H1 (cell line): ENCODE results near the gene OR1K1. TPM values are rescaled to one million over a fixed set of nuclear protein-coding genes. Genes with fewer than 3 reads are reported as not detected.

Experiments used
- CTCF ChIA-PET: fragments of 300-600 bp; sonication (Branson Sonifier 250); formaldehyde crosslinking; loops from one replicate; lab custom pipeline; 2021; ENCODE audit not compliant: partially characterized antibody; lab: Charles Lee
- POLR2A ChIA-PET: fragments of 300-600 bp; sonication (Branson Sonifier 250); formaldehyde crosslinking; loops from one replicate; lab custom pipeline; 2021; ENCODE audit warnings: inconsistent platforms; ENCODE audit not compliant: partially characterized antibody; lab: Charles Lee
- DNase-seq, 2 experiments: peaks; one replicate each; pipeline versions ENCODE4 v3.0.0 to v3.0.0-alpha.2; 2010 to 2022; ENCODE audit warnings: low spot score in 2 of 2, low read depth in 1 of 2, mixed read lengths in 1 of 2
- FAIRE-seq: peaks from 2 replicates; lab custom pipeline; 2011; peaks lifted over from hg19 to GRCh38; lab: Jason Lieb, UNC
- H2AFZ ChIP-seq: 2 replicates; pipeline ENCODE4 v1.8.1; 2012; ENCODE audit warnings: low read length, inconsistent platforms
- H2AK5ac ChIP-seq: 2 replicates; pipeline ENCODE4 v1.6.1; 2013; ENCODE audit warnings: low read depth, low read length
- H2BK120ac ChIP-seq: replicated peaks from 2 replicates; pipeline ENCODE3; 2013; ENCODE audit warnings: low read depth, low read length, inconsistent platforms
- H2BK12ac ChIP-seq: 2 replicates; pipeline ENCODE4 v1.6.1; 2013; ENCODE audit warnings: low read depth, low read length
- H2BK15ac ChIP-seq: 2 replicates; pipeline ENCODE4 v1.6.1; 2013; ENCODE audit warnings: low read length
- H2BK20ac ChIP-seq: 2 replicates; pipeline ENCODE4 v1.6.1; 2013; ENCODE audit warnings: low read length
- H2BK5ac ChIP-seq: 2 replicates; pipeline ENCODE4 v1.6.1; 2013; ENCODE audit warnings: low read depth, low read length
- H3K14ac ChIP-seq: 2 replicates; pipeline ENCODE4 v1.6.1; 2013; ENCODE audit warnings: inconsistent platforms; ENCODE audit not compliant: insufficient read length
- H3K18ac ChIP-seq: 2 replicates; pipeline ENCODE4 v1.6.1; 2013; ENCODE audit warnings: low read length; ENCODE audit errors: extremely low read depth
- H3K23ac ChIP-seq: 2 replicates; pipeline ENCODE4 v1.6.1; 2013; ENCODE audit warnings: inconsistent platforms; ENCODE audit not compliant: insufficient read length
- H3K23me2 ChIP-seq: 2 replicates; pipeline ENCODE4 v1.6.1; 2013; ENCODE audit warnings: low read depth, low read length
- H3K27ac ChIP-seq: 2 replicates; pipeline ENCODE4 v1.6.1; 2011; ENCODE audit warnings: low read depth, low read length, inconsistent platforms
- H3K27me3 ChIP-seq, 4 experiments: replicated peaks in 1 of 4; 1 replicate in 1 of 4; 2 replicates in 3 of 4; pipeline versions ENCODE4 v1.6.1 to v1.8.1; 2011 to 2013; ENCODE audit warnings: low read length in 3 of 4, mild to moderate bottlenecking in 3 of 4, inconsistent platforms in 2 of 4, mixed read lengths in 2 of 4, moderate library complexity in 1 of 4; ENCODE audit not compliant: control insufficient read depth in 3 of 4, insufficient read depth in 3 of 4; ENCODE audit errors: extremely low read depth in 1 of 4
- H3K36me3 ChIP-seq, 4 experiments: 2 replicates each; pipeline versions ENCODE4 v1.6.1 to v1.8.1; 2011 to 2013; ENCODE audit warnings: mild to moderate bottlenecking in 4 of 4, low read length in 3 of 4, moderate library complexity in 2 of 4, control low read depth in 1 of 4, inconsistent platforms in 1 of 4; ENCODE audit not compliant: insufficient read depth in 4 of 4, control insufficient read depth in 2 of 4
- H3K4ac ChIP-seq: replicated peaks from 2 replicates; pipeline ENCODE3; 2013; ENCODE audit warnings: low read length, low read depth, mixed read lengths, inconsistent platforms; ENCODE audit not compliant: insufficient read length
- H3K4me1 ChIP-seq, 4 experiments: replicated peaks in 1 of 4; 1 replicate in 1 of 4; 2 replicates in 3 of 4; pipeline versions ENCODE4 v1.6.1 to v1.8.1; 2011 to 2013; ENCODE audit warnings: low read length in 3 of 4, inconsistent platforms in 2 of 4, mixed read lengths in 1 of 4; ENCODE audit not compliant: insufficient read depth in 4 of 4, control insufficient read depth in 3 of 4
- H3K4me2 ChIP-seq, 2 experiments: 2 replicates each; pipeline versions ENCODE4 v1.6.1 to v1.8.1; 2011 to 2013; ENCODE audit warnings: low read depth in 2 of 2, low read length in 2 of 2, control low read depth in 1 of 2, inconsistent platforms in 1 of 2, mild to moderate bottlenecking in 1 of 2; ENCODE audit not compliant: insufficient read depth in 1 of 2
- H3K4me3 ChIP-seq, 4 experiments: fragments of 200-600, 300-600 bp in 1 of 4; sonication (generic), shearing (Covaris generic), sonication (Bioruptor Twin) in 1 of 4; 2 replicates each; pipeline versions ENCODE4 v1.5.1 to v1.8.1; 2011 to 2016; ENCODE audit warnings: low read length in 4 of 4, low read depth in 3 of 4, control low read depth in 2 of 4, inconsistent platforms in 2 of 4, mild to moderate bottlenecking in 2 of 4, mixed read lengths in 1 of 4, moderate library complexity in 1 of 4; ENCODE audit not compliant: insufficient read depth in 2 of 4; ENCODE audit errors: extremely low read depth in 1 of 4
- H3K56ac ChIP-seq: replicated peaks from 2 replicates; pipeline ENCODE3; 2013; ENCODE audit warnings: low read depth, mild to moderate bottlenecking, mixed read lengths, low read length, inconsistent platforms; ENCODE audit not compliant: insufficient read length
- H3K79me1 ChIP-seq: 2 replicates; pipeline ENCODE4 v1.6.1; 2013; ENCODE audit warnings: low read depth, low read length, control low read depth
- H3K79me2 ChIP-seq, 2 experiments: 2 replicates each; pipeline versions ENCODE4 v1.6.1 to v1.8.1; 2012 to 2013; ENCODE audit warnings: low read length in 2 of 2, mild to moderate bottlenecking in 2 of 2, inconsistent platforms in 1 of 2; ENCODE audit not compliant: insufficient read depth in 2 of 2, control insufficient read depth in 1 of 2
- H3K9ac ChIP-seq, 4 experiments: replicated peaks in 1 of 4; 1 replicate in 1 of 4; 2 replicates in 3 of 4; pipeline versions ENCODE4 v1.6.1 to v1.8.1; 2011 to 2013; ENCODE audit warnings: low read depth in 3 of 4, low read length in 3 of 4, control low read depth in 2 of 4, mild to moderate bottlenecking in 2 of 4, moderate library complexity in 2 of 4, inconsistent platforms in 1 of 4; ENCODE audit errors: extremely low read depth in 1 of 4
- H3K9me3 ChIP-seq, 2 experiments: 2 replicates each; pipeline versions ENCODE4 v1.6.1 to v1.8.1; 2012 to 2013; ENCODE audit warnings: mild to moderate bottlenecking in 2 of 2, moderate library complexity in 2 of 2, control low read depth in 1 of 2, inconsistent platforms in 1 of 2, low read depth in 1 of 2, low read length in 1 of 2, mixed read lengths in 1 of 2; ENCODE audit not compliant: insufficient read depth in 2 of 2
- H4K20me1 ChIP-seq, 2 experiments: replicated peaks in 1 of 2; 2 replicates each; pipeline versions ENCODE3 to v1.8.1; 2011 to 2013; ENCODE audit warnings: inconsistent platforms in 2 of 2, low read length in 2 of 2, mild to moderate bottlenecking in 1 of 2; ENCODE audit not compliant: insufficient read depth in 2 of 2, control insufficient read depth in 1 of 2
- H4K5ac ChIP-seq: 2 replicates; pipeline ENCODE4 v1.6.1; 2013; ENCODE audit warnings: low read length, low read depth, mixed read lengths, inconsistent platforms; ENCODE audit not compliant: insufficient read length
- H4K8ac ChIP-seq: 2 replicates; pipeline ENCODE4 v1.8.0; 2013; ENCODE audit warnings: mild to moderate bottlenecking, moderate library complexity, low read length, inconsistent platforms; ENCODE audit not compliant: insufficient read depth; ENCODE audit errors: extremely low read depth
- H4K91ac ChIP-seq: replicated peaks from 2 replicates; pipeline ENCODE3; 2013; ENCODE audit warnings: low read length, mixed read lengths, inconsistent platforms; ENCODE audit not compliant: insufficient read length
- BRCA1 ChIP-seq: IDR thresholded peaks from 2 replicates; pipeline ENCODE4 v1.6.1; 2012; ENCODE audit warnings: low read depth, low read length, improper control_type of control experiment
- CBX5 ChIP-seq: fragments of 300-800, 300-1000 bp; sonication (generic); IDR thresholded peaks from 2 replicates; pipeline ENCODE4 v1.7.1; 2016; ENCODE audit warnings: antibody characterized with exemption, low read length, low read depth
- FOSL1 ChIP-seq: IDR thresholded peaks from 2 replicates; pipeline ENCODE4 v1.6.1; 2011; ENCODE audit warnings: mild to moderate bottlenecking, low read depth, low read length, moderate library complexity; ENCODE audit not compliant: insufficient read depth
- JUN ChIP-seq: IDR thresholded peaks from 2 replicates; pipeline ENCODE4 v1.6.1; 2011; ENCODE audit warnings: low read depth, mild to moderate bottlenecking, improper control_type of control experiment, low read length
- NANOG ChIP-seq: IDR thresholded peaks from 2 replicates; pipeline ENCODE4 v1.6.1; 2011; ENCODE audit warnings: low read length, low read depth, mild to moderate bottlenecking, inconsistent platforms; ENCODE audit not compliant: insufficient read depth, poor library complexity, severe bottlenecking
- SP4 ChIP-seq: IDR thresholded peaks from 2 replicates; pipeline ENCODE4 v1.6.1; 2012; ENCODE audit warnings: low read length, inconsistent platforms
- TEAD4 ChIP-seq: IDR thresholded peaks from 2 replicates; pipeline ENCODE4 v1.6.1; 2012; ENCODE audit warnings: low read depth, low read length, inconsistent platforms, mixed read lengths
- ZNF274 ChIP-seq: IDR thresholded peaks from 2 replicates; pipeline ENCODE4 v1.7.0; 2012; ENCODE audit warnings: low read length, borderline replicate concordance; ENCODE audit errors: extremely low read depth
- WGBS, 2 experiments: shearing (Covaris generic) in 1 of 2; methylation state at CpG; one replicate each; pipeline versions ENCODE4 v1.1.6 to v1.1.7; 2013 to 2015; ENCODE audit warnings: low lambda C conversion rate in 2 of 2, mixed read lengths in 2 of 2, inconsistent platforms in 1 of 2, low coverage in 1 of 2, missing lambda C conversion rate in 1 of 2; ENCODE audit not compliant: insufficient replicate concordance in 2 of 2, insufficient coverage in 1 of 2, insufficient read length in 1 of 2; ENCODE audit errors: extremely low coverage in 1 of 2, missing lambda C conversion rate in 1 of 2; 5-methylcytosine and 5-hydroxymethylcytosine counted together
- polyA plus RNA-seq, 7 experiments: library from polyadenylated mRNA; depleted of rRNA in 3 of 7; stranded (reverse) in 5 of 7; unstranded in 2 of 7; fragments of >200 nt in 5 of 7; fragments of 200-250 nt in 2 of 7; gene quantifications; 1 replicate in 5 of 7; 2 replicates in 1 of 7; 4 replicates in 1 of 7; pipeline versions ENCODE4 v1.2.1 to v1.2.3, GENCODE V29; 2011 to 2013; ENCODE audit warnings: missing spikeins in 2 of 7, mixed read lengths in 2 of 7
- total RNA-seq: library from RNA; stranded (reverse); fragmentation: NEBNext Ultra II Directional; extraction: Animal tissue kit (Norgen Biotek cat#: 25700); gene quantifications from 2 replicates; pipeline ENCODE4 v1.2.1, GENCODE V29; 2021
- TF ChIP-seq, protein P1 (sequence below): IDR thresholded peaks from 2 replicates; pipeline ENCODE4 v1.6.1; 2012; ENCODE audit warnings: inconsistent platforms
- TF ChIP-seq, protein P2 (sequence below): IDR thresholded peaks from 2 replicates; pipeline ENCODE4 v1.6.1; 2012; ENCODE audit warnings: low read length, inconsistent platforms

OR1K1 gene
- total and polyA plus RNA-seq, 2 of the 8 experiments (the other 6 are each of a cell fraction or from before 2014, with no cell fraction given) = not detected

DNA sequence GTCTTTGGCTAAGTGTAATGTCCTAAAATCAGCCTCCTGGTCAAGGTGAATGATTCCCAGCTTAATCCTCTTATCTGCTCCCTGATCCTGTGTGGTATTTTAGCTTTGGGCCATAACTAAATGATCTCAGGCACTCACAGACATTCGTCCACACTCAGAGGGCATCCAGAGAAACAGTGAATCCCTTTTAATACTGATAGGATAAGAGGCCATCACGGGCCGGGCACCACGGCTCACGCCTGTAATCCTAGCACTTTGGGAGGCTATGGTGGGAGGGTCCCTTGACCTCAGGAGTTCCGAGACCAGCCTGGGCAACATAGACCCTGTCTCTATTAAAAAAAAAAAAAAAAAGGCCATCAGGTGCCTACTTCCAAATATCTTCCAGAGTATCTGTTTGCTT, 22.1 kb downstream of the OR1K1 start:
- H4K91ac ChIP-seq = no peak overlapping the region
- H2BK15ac ChIP-seq = no peak overlapping the region
- H3K4ac ChIP-seq = no peak overlapping the region
- H2BK20ac ChIP-seq = no peak overlapping the region
- no peak overlapping the region for H3K4me2 ChIP-seq
- no peak overlapping the region for H2BK5ac ChIP-seq
- no peak for FAIRE-seq
- H2AFZ ChIP-seq = no peak overlapping the region
- no peak overlapping the region for H3K18ac ChIP-seq
- DNase-seq = no peak
- H3K9me3 ChIP-seq = no peaks in the 10 kb centered on the region
- H2AK5ac ChIP-seq = no peak overlapping the region
- H3K27me3 ChIP-seq = no peaks in the 10 kb centered on the region
- ChIA-PET CTCF (interaction anchor here (2.1 kb wide), 1 partner anchor 13 kb away, joined by 8 read pairs; no protein-coding TSS in a partner anchor), POLR2A (no interaction called here)
- no peaks in the 10 kb centered on the region for H3K23me2 ChIP-seq
- H4K20me1 ChIP-seq = peaks cover 6 to 15% of the 10 kb centered on the region in 2 experiments
- H3K23ac ChIP-seq = no peak overlapping the region
- TF ChIP-seq, protein P1, sequence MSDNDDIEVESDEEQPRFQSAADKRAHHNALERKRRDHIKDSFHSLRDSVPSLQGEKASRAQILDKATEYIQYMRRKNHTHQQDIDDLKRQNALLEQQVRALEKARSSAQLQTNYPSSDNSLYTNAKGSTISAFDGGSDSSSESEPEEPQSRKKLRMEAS = no peak
- TF ChIP-seq CBX5 (no peak), NANOG (no peak), SP4 (no peak), JUN (no peak), ZNF274 (no peak), TEAD4 (no peak), FOSL1 (no peak), BRCA1 (no peak)
- TF ChIP-seq, protein P2, sequence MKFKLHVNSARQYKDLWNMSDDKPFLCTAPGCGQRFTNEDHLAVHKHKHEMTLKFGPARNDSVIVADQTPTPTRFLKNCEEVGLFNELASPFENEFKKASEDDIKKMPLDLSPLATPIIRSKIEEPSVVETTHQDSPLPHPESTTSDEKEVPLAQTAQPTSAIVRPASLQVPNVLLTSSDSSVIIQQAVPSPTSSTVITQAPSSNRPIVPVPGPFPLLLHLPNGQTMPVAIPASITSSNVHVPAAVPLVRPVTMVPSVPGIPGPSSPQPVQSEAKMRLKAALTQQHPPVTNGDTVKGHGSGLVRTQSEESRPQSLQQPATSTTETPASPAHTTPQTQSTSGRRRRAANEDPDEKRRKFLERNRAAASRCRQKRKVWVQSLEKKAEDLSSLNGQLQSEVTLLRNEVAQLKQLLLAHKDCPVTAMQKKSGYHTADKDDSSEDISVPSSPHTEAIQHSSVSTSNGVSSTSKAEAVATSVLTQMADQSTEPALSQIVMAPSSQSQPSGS = no peak
- no peak overlapping the region for H4K8ac ChIP-seq
- H4K5ac ChIP-seq = no peak overlapping the region
- H3K27ac ChIP-seq = no peak overlapping the region
- H3K14ac ChIP-seq = no peak overlapping the region
- H3K36me3 ChIP-seq = peaks cover 10 to 64% (median 38%) of the 10 kb centered on the region in 4 experiments
- H3K9ac ChIP-seq = no peak overlapping the region
- H3K56ac ChIP-seq = no peak overlapping the region
- H3K4me3 ChIP-seq = no peak overlapping the region
- H2BK120ac ChIP-seq = no peak overlapping the region
- WGBS, 2 experiments = 93% methylated on average over 6 of the region's 6 CpGs; no CpG with 5 or more reads in 1 of the 2 experiments
- H2BK12ac ChIP-seq = no peak overlapping the region
- peaks cover 5 to 28% of the 10 kb centered on the region in 2 experiments; a peak in 3 of 4 replicates for H3K79me2 ChIP-seq
- H3K79me1 ChIP-seq = no peaks in the 10 kb centered on the region; the same call in none of the 2 replicates
- peaks cover 0 to 3% (median 0%) of the 10 kb centered on the region in 4 experiments; a peak in 1 of 7 replicates for H3K4me1 ChIP-seq
